Right lobe of liver (tissue), 6 donors: ENCODE results near the gene TCEAL4. TPM values are rescaled to one million over a fixed set of nuclear protein-coding genes. Genes with fewer than 3 reads are reported as not detected.
A peak's percentile ranks its signal among the peaks of the same experiment; 100 is the strongest.

Experiments
- ATAC-seq, 4 donors: fragments of 200-7000 bp; cut with Tn5 transposase; one replicate each; pipeline ENCODE4 v1.9.1; 2020; ENCODE audit warnings: mild to moderate bottlenecking in 4 of 4, moderate library complexity in 4 of 4
- DNase-seq, 3 donors: peaks; one replicate each; pipeline ENCODE4 v3.0.0-alpha.2; 2020
- H3K27ac ChIP-seq, 3 donors: fragments of 200-600 bp; one replicate each; pipeline ENCODE4 v1.8.0; 2022
- H3K27me3 ChIP-seq, 2 donors: fragments of 200-600 bp; one replicate each; pipeline ENCODE4 v1.8.0; 2022
- H3K36me3 ChIP-seq, 4 donors: fragments of 200-600 bp; sonication (generic) in 1 of 4; one replicate each; pipeline versions ENCODE4 v1.5.1 to v1.8.0; 2017 to 2022; ENCODE audit warnings: control low read depth in 1 of 4
- H3K4me1 ChIP-seq, 4 donors: fragments of 200-600 bp; sonication (generic) in 1 of 4; one replicate each; pipeline versions ENCODE4 v1.5.1 to v1.8.0; 2017 to 2022; ENCODE audit warnings: control low read depth in 1 of 4
- H3K4me3 ChIP-seq, 3 donors: fragments of 200-600 bp; one replicate each; pipeline ENCODE4 v1.8.0; 2022
- H3K9me3 ChIP-seq, 4 donors: fragments of 200-600 bp; sonication (generic) in 1 of 4; one replicate each; pipeline versions ENCODE4 v1.5.1 to v1.8.0; 2017 to 2022; ENCODE audit warnings: control low read depth in 1 of 4
- CTCF ChIP-seq, 4 donors: fragments of 200-600 bp in 3 of 4; fragments of 450-650 bp in 1 of 4; IDR thresholded peaks; one replicate each; pipeline versions ENCODE4 v1.5.1 to v1.8.0; 2016 to 2022; ENCODE audit warnings: antibody characterized with exemption in 4 of 4, mild to moderate bottlenecking in 2 of 4
- POLR2A ChIP-seq: fragments of 450-650 bp; IDR thresholded peaks from one replicate; pipeline ENCODE4 v1.6.1; 2017; ENCODE audit warnings: antibody characterized with exemption, mild to moderate bottlenecking
- WGBS: methylation state at CpG from one replicate; pipeline ENCODE4 v1.1.6; 2018; ENCODE audit warnings: low coverage, low lambda C conversion rate; ENCODE audit not compliant: insufficient coverage; ENCODE audit errors: missing lambda C conversion rate; 5-methylcytosine and 5-hydroxymethylcytosine counted together
- intact Hi-C, 2 donors: fragments of 100-400 bp; cut with DNase I; formaldehyde crosslinking; loops; one replicate each; pipeline versions ENCODE4 v1.11.2 to v1.14.1; 2022
- total RNA-seq, 6 experiments: library from RNA; depleted of rRNA in 2 of 6; stranded (reverse); fragments of >200 nt in 2 of 6; fragmentation: NEBNext Ultra II Directional in 3 of 6; extraction: Animal tissue kit (Norgen Biotek cat#: 25700) in 3 of 6; gene quantifications; one replicate each; pipeline versions ENCODE4 v1.1.0 to v1.2.4, GENCODE V29; 2016 to 2023
- donor health status: DM: no; HTN: yes; CAD: no.
- donor health status: DM: no; HTN: no; CAD: no.
- donor health status: DM: no; HTN: no; CAD: no.
- donor health status: DM: no; HTN: yes; CAD: no.
- donor health status: DM: no; HTN: yes; CAD: no.

Gene TCEAL4
- total RNA-seq, 6 experiments from 2014 or later: 23.3 to 34.5 (median 28.1) TPM

GRCh38 chrX:103607364-103608305 is 22.3 kb downstream of the TCEAL4 start, which contains the start of gene TCEAL3:
Gene TCEAL3, plus strand, starts transcription at chrX:103607963. Its CDS starts 1,102 bp downstream, at chrX:103609065.
- H3K9me3 ChIP-seq: no peaks in the 10 kb centered on the region
- intact Hi-C loops: no loop called here
- 18% methylated on average over 32 of the region's 59 CpGs for WGBS
- H3K27me3 ChIP-seq: no peaks in the 10 kb centered on the region
- no peaks in the 10 kb centered on the region for H3K36me3 ChIP-seq
- TF ChIP-seq POLR2A: no peak
- no peak for TF ChIP-seq CTCF (IDR thresholded peaks at IDR 0.05)
- H3K27ac ChIP-seq: peak within 1 kb of the TSS; percentile 20 to 63 (median 36)
- H3K4me3 ChIP-seq: peak within 1 kb of the TSS; percentile 43 to 50 (median 48)
- DNase-seq: peak; percentile 46 to 57 (median 50)
- H3K4me1 ChIP-seq: no peaks in the 10 kb centered on the region
- ATAC-seq: peak; percentile 74 to 84 (median 82)

- peak overlapping the region; percentile 43 to 50 (median 48) for H3K4me3 ChIP-seq
- ATAC-seq (peak; percentile 35 to 48 (median 43)), DNase-seq (peak in 1 of 3 donors; percentile 22)
- 16% methylated on average over 9 of the region's 21 CpGs for WGBS
- TF ChIP-seq CTCF (IDR thresholded peaks at IDR 0.05): no peak
- no peak for TF ChIP-seq POLR2A
- H3K27ac ChIP-seq: peak overlapping the region; percentile 20 to 63 (median 36)
- H3K27me3 ChIP-seq: no peaks in the 10 kb centered on the region
- H3K36me3 ChIP-seq: no peaks in the 10 kb centered on the region
- no peaks in the 10 kb centered on the region for H3K9me3 ChIP-seq
- no peaks in the 10 kb centered on the region for H3K4me1 ChIP-seq
- intact Hi-C loops: no loop called here
These were observed 23.1 kb downstream of the TCEAL4 start for GRCh38 chrX:103608306-103608963.

GRCh38 chrX:103610282-103610681 is 25.0 kb downstream of the TCEAL4 start:
- intact Hi-C loops: no loop called here

More at GRCh38 chrX:103610282-103610681, 25.0 kb downstream of the TCEAL4 start:
- no peaks in the 10 kb centered on the region for H3K4me1 ChIP-seq
- ATAC-seq (no peak), DNase-seq (no peak)
- no peak for TF ChIP-seq CTCF (IDR thresholded peaks at IDR 0.05)
- TF ChIP-seq POLR2A: no peak
- H3K27ac ChIP-seq: no peak overlapping the region
- no peak overlapping the region for H3K4me3 ChIP-seq
- H3K36me3 ChIP-seq: no peaks in the 10 kb centered on the region
- no peaks in the 10 kb centered on the region for H3K27me3 ChIP-seq
- H3K9me3 ChIP-seq: no peaks in the 10 kb centered on the region
- WGBS: 33% methylated on average over 1 of the region's 1 CpG
